H4 (cell line): ENCODE results near the gene SETD7. TPM values are rescaled to one million over a fixed set of nuclear protein-coding genes. Genes with fewer than 3 reads are reported as not detected.

ENCODE experiments used
- DNase-seq: peaks from one replicate; pipeline ENCODE4 v3.0.0-alpha.2; 2015; ENCODE audit warnings: low spot score
- total RNA-seq: library from RNA; depleted of rRNA; stranded (reverse); fragments of >200 nt; shearing (Covaris generic); gene quantifications from 2 replicates; pipeline ENCODE4 v1.2.3, GENCODE V29; 2014

The SETD7 gene
- total RNA-seq, 1 experiment from 2014 or later = 40.0 TPM

GRCh38 chr4:139574641-139575040 lies 18.6 kb upstream of the SETD7 start:
- DNase-seq = no peak

- DNase-seq = no peak
Measured at GRCh38 chr4:139568206-139568955, 12.4 kb upstream of the SETD7 start.

- DNase-seq = no peak
Measured at GRCh38 chr4:139567159-139567870, 11.3 kb upstream of the SETD7 start.

DNA sequence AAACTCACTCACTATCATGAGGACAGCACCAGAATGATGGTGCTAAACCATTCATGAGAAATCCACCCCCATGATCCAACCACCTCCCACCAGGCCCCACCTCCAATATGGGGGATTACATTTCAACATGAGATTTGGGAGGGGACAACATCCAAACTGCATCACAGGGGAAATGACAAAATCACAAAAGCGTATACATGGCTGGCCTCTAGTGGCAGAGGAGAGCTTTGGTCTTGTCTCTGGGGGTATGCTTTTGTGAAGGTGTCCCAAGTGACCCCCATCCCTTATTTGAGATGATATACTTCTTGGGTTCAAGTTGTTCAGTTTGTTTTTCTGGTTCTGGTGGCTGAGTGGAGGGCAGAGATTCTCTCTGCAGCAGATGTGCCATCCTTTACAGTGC lies 8.5 kb upstream of the SETD7 start:
- no peak for DNase-seq

GRCh38 chr4:139563515-139563914 lies 7.5 kb upstream of the SETD7 start:
- no peak for DNase-seq

GRCh38 chr4:139562839-139563238 lies 6.8 kb upstream of the SETD7 start:
- no peak for DNase-seq

DNA sequence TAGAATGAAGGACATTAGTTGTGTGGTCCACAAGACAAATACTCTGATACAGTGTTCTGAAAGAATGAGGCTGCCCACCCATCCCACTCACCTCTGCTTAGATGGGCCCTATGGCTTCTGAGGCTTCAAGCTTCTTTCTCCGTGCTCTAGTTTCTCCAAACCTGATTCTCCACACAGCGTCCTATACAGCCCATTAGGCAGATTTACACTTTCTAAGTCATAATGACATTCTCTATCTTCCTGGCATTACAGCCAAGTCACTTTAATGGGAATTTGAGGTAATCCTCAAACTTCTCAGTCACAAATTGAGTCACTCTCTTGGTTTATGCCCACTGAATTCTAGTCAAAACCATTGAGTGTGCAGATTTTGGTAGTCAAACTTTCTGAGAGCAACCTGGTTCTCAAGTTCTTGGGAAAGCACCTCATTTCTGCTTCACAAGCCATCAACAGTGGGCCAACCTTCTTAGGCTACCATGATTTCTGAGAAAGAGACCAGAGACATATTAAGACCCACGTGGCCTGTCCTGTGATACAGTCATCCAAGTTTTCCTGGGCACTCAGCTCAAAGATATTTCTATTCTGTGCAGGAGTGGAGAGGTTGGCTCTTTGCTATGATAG lies 6.2 kb upstream of the SETD7 start:
- no peak for DNase-seq

DNA sequence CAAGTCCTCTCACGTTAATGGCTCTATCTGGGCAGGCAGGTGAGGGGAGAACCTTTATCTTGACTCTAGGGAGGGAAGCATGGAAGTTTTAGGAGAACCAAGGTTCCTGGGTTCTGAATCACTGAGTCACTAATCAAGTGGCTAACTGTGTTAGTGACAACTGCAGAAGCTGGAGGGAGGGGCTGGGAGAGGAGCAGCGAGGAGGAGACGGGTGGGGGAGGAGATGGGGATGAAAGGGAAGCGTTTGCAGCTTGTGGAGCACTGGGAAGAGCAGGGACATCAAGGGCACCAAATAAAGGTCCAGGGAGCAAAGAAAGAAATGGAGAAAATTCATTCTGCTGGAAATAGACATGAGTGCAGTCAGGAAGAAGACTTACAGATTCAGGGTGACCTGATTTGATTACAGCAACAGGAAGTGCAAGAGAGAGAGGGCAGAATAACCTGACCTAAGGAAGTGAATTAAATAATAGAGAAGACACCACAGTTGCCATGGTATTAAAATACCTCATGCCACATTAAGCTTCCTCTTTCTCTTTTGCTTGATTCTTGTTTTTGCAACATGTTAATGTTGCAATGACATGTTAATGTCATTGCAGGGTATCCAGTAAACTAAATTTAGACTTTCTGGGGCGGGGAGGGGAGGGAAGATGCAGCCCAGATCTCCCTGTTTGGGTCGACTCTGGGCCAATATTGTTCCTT lies 4.5 kb upstream of the SETD7 start:
- DNase-seq = no peak

- no peak for DNase-seq
Measured at GRCh38 chr4:139559687-139560086, 3.7 kb upstream of the SETD7 start.

GRCh38 chr4:139559089-139559479 lies 3.1 kb upstream of the SETD7 start:
- DNase-seq = no peak

DNA sequence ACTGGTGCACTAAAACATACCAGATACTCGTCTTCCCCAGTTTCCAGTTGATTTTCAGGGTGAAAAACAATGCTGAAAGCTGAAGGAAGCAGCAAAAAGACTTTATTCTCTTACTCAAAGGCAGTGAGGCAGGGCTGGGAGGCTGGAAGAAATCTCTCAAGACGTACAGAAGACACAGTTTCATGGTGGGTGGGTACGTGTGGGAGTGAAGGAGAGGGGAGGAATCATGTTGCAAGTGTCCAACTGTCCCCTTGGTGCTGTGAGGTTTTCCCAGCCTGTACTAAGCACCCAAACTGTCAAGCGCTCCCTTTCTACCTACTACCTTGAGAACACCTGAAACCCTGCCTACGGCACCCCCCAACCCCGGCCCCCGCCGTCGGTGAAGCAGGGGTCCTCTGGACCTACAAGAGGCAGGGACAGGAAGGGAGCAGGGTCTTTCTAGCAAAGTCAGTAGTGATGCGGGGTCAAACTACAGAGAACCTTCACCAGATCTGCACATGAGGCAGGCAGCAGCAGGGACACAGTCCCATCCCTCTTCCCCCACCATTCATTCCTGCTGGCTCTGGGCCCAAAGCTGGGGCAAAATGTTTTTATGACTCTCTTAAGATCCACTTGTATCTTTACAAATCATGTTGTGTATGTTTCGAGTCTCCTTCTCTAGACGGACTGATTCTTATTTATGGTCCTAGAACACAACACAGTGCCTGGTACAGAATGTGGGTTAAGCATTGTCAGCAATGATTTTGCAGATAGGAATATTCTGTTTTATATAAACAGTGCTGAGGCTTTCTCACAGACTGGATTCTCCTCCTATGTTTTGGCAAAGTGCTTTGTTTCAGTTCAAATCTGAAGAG lies 2.4 kb upstream of the SETD7 start:
- no peak for DNase-seq

DNA sequence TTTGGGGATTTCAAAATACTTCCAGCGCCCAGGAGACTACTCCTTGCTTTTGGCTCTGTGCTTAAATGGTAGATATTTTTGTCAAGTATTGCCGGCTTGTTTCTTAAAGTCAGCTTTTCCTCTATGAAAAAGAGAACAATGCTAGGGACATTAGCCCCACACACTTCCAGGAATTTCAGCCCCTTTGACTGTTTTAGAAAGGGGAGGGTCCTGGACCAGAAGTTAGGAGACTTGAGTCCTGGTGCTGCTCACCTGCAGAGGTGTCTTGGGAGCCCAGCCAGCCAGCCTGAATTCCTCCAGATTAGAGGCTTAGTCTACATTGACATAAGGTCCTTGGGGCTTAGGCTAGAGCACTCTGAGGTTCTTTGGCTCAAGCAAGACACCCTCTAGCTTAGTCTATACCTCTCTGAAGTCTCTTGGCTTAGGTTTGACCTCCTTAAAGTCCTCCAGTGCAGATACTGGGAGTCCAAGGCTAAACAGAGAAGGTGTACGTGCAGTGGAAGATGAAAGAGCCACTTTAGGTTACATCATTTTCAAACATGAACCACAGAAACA lies 1.6 kb upstream of the SETD7 start:
- no peak for DNase-seq

- peak; percentile 43 for DNase-seq
Measured at GRCh38 chr4:139556724-139557555, 921 bp upstream of the SETD7 start.

DNA sequence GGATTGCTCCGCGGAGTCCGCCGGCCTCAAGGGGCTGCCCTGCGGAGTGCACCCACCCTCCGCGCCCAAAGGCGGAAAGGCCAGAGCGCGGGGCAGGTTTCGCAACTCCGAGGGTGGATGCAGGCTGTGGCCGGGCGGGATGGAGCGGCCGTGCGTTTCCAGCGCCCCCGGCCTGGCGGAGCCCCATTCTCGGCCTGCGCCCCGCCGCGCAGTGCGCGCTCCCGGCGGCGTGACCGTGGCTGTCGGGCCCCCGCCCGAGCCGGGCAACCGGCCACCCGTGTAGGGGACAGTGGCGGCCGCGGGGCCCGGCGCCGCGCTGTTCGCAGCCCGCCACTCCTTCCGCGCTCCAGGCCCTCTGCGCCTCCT lies 331 bp downstream of the SETD7 start:
- no peak for DNase-seq

GRCh38 chr4:139554893-139555704 lies 920 bp downstream of the SETD7 start:
- peak; percentile 93 for DNase-seq

GRCh38 chr4:139554642-139554892 lies 1.5 kb downstream of the SETD7 start:
- no peak for DNase-seq

DNA sequence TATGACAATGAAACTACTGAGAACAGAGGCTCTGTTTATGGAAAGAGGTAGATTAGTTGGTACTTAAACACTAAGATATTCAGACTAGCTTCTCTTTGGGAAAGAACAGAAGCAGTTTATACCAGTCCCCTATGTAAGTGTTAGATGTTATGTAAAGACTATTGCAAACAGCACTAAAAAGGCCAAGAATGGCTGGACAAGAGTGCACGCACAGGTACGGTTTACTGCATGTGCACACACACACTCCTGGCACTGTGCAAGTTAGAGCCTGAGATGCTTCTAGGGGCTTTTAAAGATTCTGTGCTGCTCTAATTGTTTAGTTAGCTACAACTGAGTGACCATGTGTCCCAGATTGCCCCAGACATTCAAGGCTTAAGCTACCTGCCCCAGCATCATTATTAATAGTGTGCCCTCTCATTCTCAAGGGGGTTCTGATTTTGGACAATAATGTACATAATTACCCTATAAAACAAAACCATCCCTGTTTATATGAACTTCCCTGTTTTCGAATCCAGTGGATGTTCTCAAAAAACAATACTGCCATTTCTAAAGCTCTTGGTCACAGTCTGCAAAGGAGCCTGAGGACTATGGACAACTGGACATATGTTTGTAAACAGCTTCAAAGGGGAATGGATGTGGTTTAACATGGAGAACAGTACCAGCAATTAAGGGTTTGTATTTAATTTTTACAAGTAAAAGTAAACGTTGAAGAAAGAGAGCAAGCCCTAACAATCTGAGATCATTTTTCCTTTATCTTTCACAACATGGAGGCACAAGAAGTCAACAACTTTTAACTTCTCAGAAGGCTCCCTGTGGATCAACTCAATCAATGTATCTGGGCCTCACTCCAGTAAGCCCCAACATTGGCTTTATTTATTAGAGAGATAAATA lies 2.0 kb downstream of the SETD7 start:
- DNase-seq = no peak

DNA sequence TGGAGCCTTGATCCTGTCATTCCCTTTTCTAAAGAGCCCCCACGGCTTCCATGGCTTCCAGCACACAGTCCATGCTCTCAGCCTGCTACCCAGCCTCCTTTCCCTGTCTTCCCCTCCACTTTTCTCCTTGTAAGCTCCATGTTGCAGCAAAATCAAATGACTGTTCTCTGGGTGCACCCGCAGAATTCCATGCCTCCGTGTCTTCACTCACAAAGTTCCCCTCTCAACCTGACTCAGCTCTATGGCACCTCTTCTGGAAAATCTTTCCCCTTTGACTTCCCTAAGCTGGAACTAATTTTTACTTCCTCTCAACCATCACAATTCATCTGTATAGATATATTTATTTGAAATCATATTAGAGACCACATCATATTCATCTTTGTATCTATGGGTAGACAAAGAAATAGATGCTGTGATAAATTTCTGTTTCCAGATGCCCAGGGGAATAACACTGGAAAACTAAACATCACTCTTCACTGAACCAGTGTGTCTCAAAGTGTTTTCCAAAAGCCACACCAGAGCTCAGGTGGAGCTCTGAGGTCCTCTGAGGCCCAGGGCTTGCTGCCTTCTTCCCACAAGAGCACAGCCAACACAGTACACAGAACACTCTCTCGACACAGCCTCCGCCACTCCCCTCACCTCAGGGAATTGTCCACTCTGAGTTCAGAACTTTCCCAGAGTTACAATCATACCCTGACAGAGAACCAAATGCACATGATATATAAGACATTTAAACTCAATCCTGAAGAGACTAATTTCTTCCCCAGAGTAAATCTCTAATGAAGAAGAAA lies 3.3 kb downstream of the SETD7 start:
- DNase-seq = no peak
